Trophoblast cell (in vitro differentiated cells and primary cell): ENCODE measurements around the gene TNFAIP8L1.

Experiments
- DNase-seq, 2 donors: peaks; one replicate each; pipeline ENCODE4 v3.0.0-alpha.2; 2016
- H2AFZ ChIP-seq: 2 replicates; pipeline ENCODE4 v1.6.1; 2013; ENCODE audit warnings: low read length, moderate library complexity, mild to moderate bottlenecking; ENCODE audit not compliant: insufficient read depth, poor library complexity
- H2AK5ac ChIP-seq: 2 replicates; pipeline ENCODE4 v1.6.1; 2013; ENCODE audit warnings: mild to moderate bottlenecking, low read length
- H2BK120ac ChIP-seq: 2 replicates; pipeline ENCODE4 v1.6.1; 2013; ENCODE audit warnings: low read length, mild to moderate bottlenecking, moderate library complexity; ENCODE audit not compliant: insufficient read depth, poor library complexity
- H2BK12ac ChIP-seq: 2 replicates; pipeline ENCODE4 v1.6.1; 2013; ENCODE audit warnings: mild to moderate bottlenecking, low read length, moderate library complexity
- H2BK5ac ChIP-seq: 2 replicates; pipeline ENCODE4 v1.6.1; 2013; ENCODE audit warnings: low read length, low read depth, moderate library complexity, mild to moderate bottlenecking; ENCODE audit not compliant: poor library complexity
- H3K14ac ChIP-seq: 2 replicates; pipeline ENCODE4 v1.6.1; 2013; ENCODE audit warnings: mild to moderate bottlenecking, low read length
- H3K18ac ChIP-seq: 2 replicates; pipeline ENCODE4 v1.6.1; 2013; ENCODE audit warnings: mild to moderate bottlenecking, low read length
- H3K23ac ChIP-seq: 2 replicates; pipeline ENCODE4 v1.6.1; 2013; ENCODE audit warnings: low read length
- H3K27ac ChIP-seq: 2 replicates; pipeline ENCODE4 v1.5.1; 2013; ENCODE audit warnings: low read depth, mild to moderate bottlenecking, inconsistent platforms, low read length, moderate library complexity
- H3K27me3 ChIP-seq: 2 replicates; pipeline ENCODE4 v1.6.1; 2013; ENCODE audit warnings: inconsistent platforms, mild to moderate bottlenecking, low read length, moderate library complexity; ENCODE audit not compliant: insufficient read depth
- H3K36me3 ChIP-seq, 2 experiments: 1 replicate in 1 of 2; 2 replicates in 1 of 2; pipeline ENCODE4 v1.6.1; 2013; ENCODE audit warnings: low read length in 2 of 2, mild to moderate bottlenecking in 2 of 2, moderate library complexity in 1 of 2; ENCODE audit not compliant: insufficient read depth in 2 of 2, control insufficient read depth in 1 of 2
- H3K4ac ChIP-seq: 2 replicates; pipeline ENCODE4 v1.6.1; 2013; ENCODE audit warnings: low read depth, mild to moderate bottlenecking, low read length, moderate library complexity
- H3K4me1 ChIP-seq, 2 experiments: 1 replicate in 1 of 2; 2 replicates in 1 of 2; pipeline ENCODE4 v1.6.1; 2013; ENCODE audit warnings: low read length in 2 of 2, mild to moderate bottlenecking in 2 of 2, moderate library complexity in 1 of 2; ENCODE audit not compliant: insufficient read depth in 2 of 2, control insufficient read depth in 1 of 2
- H3K4me2 ChIP-seq: 2 replicates; pipeline ENCODE4 v1.6.1; 2013; ENCODE audit warnings: inconsistent platforms, mild to moderate bottlenecking, low read length, moderate library complexity
- H3K4me3 ChIP-seq: 2 replicates; pipeline ENCODE4 v1.5.1; 2013; ENCODE audit warnings: mild to moderate bottlenecking, low read depth, low read length, inconsistent platforms
- H3K79me1 ChIP-seq: one replicate; pipeline ENCODE4 v1.6.1; 2013; ENCODE audit warnings: low read length
- H3K79me2 ChIP-seq: 2 replicates; pipeline ENCODE4 v1.6.1; 2013; ENCODE audit warnings: low read length, mild to moderate bottlenecking; ENCODE audit not compliant: control insufficient read depth, insufficient read depth, poor library complexity
- H3K9ac ChIP-seq: 2 replicates; pipeline ENCODE4 v1.6.1; 2013; ENCODE audit warnings: mild to moderate bottlenecking, low read length
- H3K9me3 ChIP-seq: 2 replicates; pipeline ENCODE4 v1.6.1; 2013; ENCODE audit warnings: low read depth, mild to moderate bottlenecking, control low read depth, inconsistent platforms, low read length; ENCODE audit not compliant: insufficient read depth
- H4K12ac ChIP-seq: 2 replicates; pipeline ENCODE4 v1.6.1; 2013; ENCODE audit warnings: low read depth, mild to moderate bottlenecking, low read length, moderate library complexity
- H4K8ac ChIP-seq: 2 replicates; pipeline ENCODE4 v1.6.1; 2013; ENCODE audit warnings: low read depth, mild to moderate bottlenecking, low read length, moderate library complexity
- H4K91ac ChIP-seq: one replicate; pipeline ENCODE4 v1.6.1; 2013; ENCODE audit warnings: low read depth, mild to moderate bottlenecking, low read length, moderate library complexity
- WGBS: extraction: QIAGEN DNeasy Blood & Tissue Kit; methylation state at CpG from one replicate; pipeline ENCODE4 v1.1.7; 2013; ENCODE audit warnings: missing lambda C conversion rate; ENCODE audit not compliant: insufficient read length, insufficient coverage; ENCODE audit errors: extremely low coverage; 5-methylcytosine and 5-hydroxymethylcytosine counted together

The TNFAIP8L1 gene

GRCh38 chr19:4596033-4596904 is 43.0 kb upstream of the TNFAIP8L1 start:
- Histone ChIP-seq H3K18ac (no peak overlapping the region), H3K79me1 (no peaks in the 10 kb centered on the region), H3K9ac (no peak overlapping the region), H3K14ac (no peak overlapping the region), H3K79me2 (no peaks in the 10 kb centered on the region), H3K4me3 (no peak overlapping the region), H2AFZ (no peak overlapping the region), H2BK5ac (no peak overlapping the region), H4K12ac (no peak overlapping the region), H3K4me2 (no peak overlapping the region), H3K4ac (no peak overlapping the region), H3K27me3 (peaks cover 6% of the 10 kb centered on the region), H4K91ac (no peak overlapping the region), H4K8ac (no peak overlapping the region), H2BK12ac (no peak overlapping the region), H3K23ac (no peak overlapping the region), H3K4me1 (no peaks in the 10 kb centered on the region), H3K9me3 (peaks cover 2% of the 10 kb centered on the region), H2BK120ac (no peak overlapping the region), H3K36me3 (no peaks in the 10 kb centered on the region), H3K27ac (no peak overlapping the region), H2AK5ac (no peak overlapping the region)
- DNase-seq = peak in 1 of 2 donors; percentile 14
- 80% methylated on average over 1 of the region's 21 CpGs for WGBS

- H3K27me3 ChIP-seq = peaks cover 6% of the 10 kb centered on the region
- no CpG with 5 or more reads among the region's 27 CpGs for WGBS
- no peak overlapping the region for H3K4me3 ChIP-seq
- H3K23ac ChIP-seq = no peak overlapping the region
- H2AK5ac ChIP-seq = no peak overlapping the region
- no peak overlapping the region for H2BK12ac ChIP-seq
- H2AFZ ChIP-seq = no peak overlapping the region
- no peaks in the 10 kb centered on the region for H3K36me3 ChIP-seq
- no peak overlapping the region for H3K27ac ChIP-seq
- H3K79me1 ChIP-seq = no peaks in the 10 kb centered on the region
- no peak overlapping the region for H2BK5ac ChIP-seq
- H2BK120ac ChIP-seq = no peak overlapping the region
- H3K18ac ChIP-seq = no peak overlapping the region
- H4K8ac ChIP-seq = no peak overlapping the region
- no peak overlapping the region for H4K91ac ChIP-seq
- H3K9me3 ChIP-seq = peaks cover 2% of the 10 kb centered on the region
- H3K4me1 ChIP-seq = no peaks in the 10 kb centered on the region
- H4K12ac ChIP-seq = no peak overlapping the region
- no peak overlapping the region for H3K4me2 ChIP-seq
- no peak overlapping the region for H3K9ac ChIP-seq
- H3K4ac ChIP-seq = no peak overlapping the region
- H3K79me2 ChIP-seq = no peaks in the 10 kb centered on the region
- no peak for DNase-seq
- H3K14ac ChIP-seq = no peak overlapping the region
These were observed 41.9 kb upstream of the TNFAIP8L1 start for GRCh38 chr19:4597278-4597974.

- H3K4me3 ChIP-seq = peak overlapping the region; percentile 9
- no peak overlapping the region for H2AFZ ChIP-seq
- H3K79me2 ChIP-seq = no peaks in the 10 kb centered on the region
- peak overlapping the region; percentile 26 for H3K4me2 ChIP-seq
- no peaks in the 10 kb centered on the region for H3K36me3 ChIP-seq
- H3K23ac ChIP-seq = no peak overlapping the region
- H4K8ac ChIP-seq = no peak overlapping the region
- no peak overlapping the region for H3K18ac ChIP-seq
- H3K9ac ChIP-seq = no peak overlapping the region
- H3K27ac ChIP-seq = no peak overlapping the region
- no peak overlapping the region for H2BK12ac ChIP-seq
- H3K14ac ChIP-seq = no peak overlapping the region
- H3K4me1 ChIP-seq = no peaks in the 10 kb centered on the region
- H3K4ac ChIP-seq = no peak overlapping the region
- no peak overlapping the region for H2AK5ac ChIP-seq
- H3K79me1 ChIP-seq = no peaks in the 10 kb centered on the region
- no peak overlapping the region for H4K12ac ChIP-seq
- no peak overlapping the region for H2BK120ac ChIP-seq
- no peak overlapping the region for H2BK5ac ChIP-seq
- WGBS = no CpG with 5 or more reads among the region's 32 CpGs
- H4K91ac ChIP-seq = no peak overlapping the region
- peaks cover 6% of the 10 kb centered on the region for H3K27me3 ChIP-seq
- DNase-seq = no peak
- peaks cover 2% of the 10 kb centered on the region for H3K9me3 ChIP-seq
These were observed 41.2 kb upstream of the TNFAIP8L1 start for GRCh38 chr19:4597975-4598671.

DNA sequence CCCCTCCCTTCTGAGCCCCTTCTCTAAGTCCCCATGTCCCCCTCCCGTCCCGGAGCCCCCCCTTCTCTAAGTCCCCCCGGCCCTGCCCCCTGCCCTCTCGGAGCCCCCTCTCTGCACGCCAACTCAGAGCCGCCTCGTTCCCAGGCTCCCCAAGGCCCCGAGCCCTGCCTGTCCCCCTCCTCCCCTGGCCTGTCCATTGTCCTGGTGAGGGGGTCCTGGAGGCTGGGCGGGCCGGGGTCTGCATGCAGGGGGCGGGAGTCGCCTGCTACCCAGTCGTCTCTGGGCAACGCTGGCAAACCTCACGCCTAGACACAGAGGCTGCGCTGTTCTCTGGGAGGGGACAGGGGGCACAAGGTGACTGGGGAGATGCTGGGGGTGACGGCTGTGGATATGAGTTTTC is 40.6 kb upstream of the TNFAIP8L1 start:
- Histone ChIP-seq H2AK5ac (no peak overlapping the region), H3K23ac (no peak overlapping the region), H4K12ac (no peak overlapping the region), H3K79me2 (no peaks in the 10 kb centered on the region), H3K9ac (no peak overlapping the region), H3K14ac (no peak overlapping the region), H3K27ac (no peak overlapping the region), H2AFZ (no peak overlapping the region), H3K4ac (no peak overlapping the region), H3K4me2 (no peak overlapping the region), H4K91ac (no peak overlapping the region), H3K4me3 (peak overlapping the region; percentile 9), H3K18ac (no peak overlapping the region), H2BK12ac (no peak overlapping the region), H3K9me3 (peaks cover 3% of the 10 kb centered on the region), H3K4me1 (no peaks in the 10 kb centered on the region), H4K8ac (no peak overlapping the region), H3K36me3 (no peaks in the 10 kb centered on the region), H2BK5ac (no peak overlapping the region), H3K27me3 (peaks cover 6% of the 10 kb centered on the region), H2BK120ac (no peak overlapping the region), H3K79me1 (no peaks in the 10 kb centered on the region)
- WGBS = no CpG with 5 or more reads among the region's 17 CpGs
- DNase-seq = no peak
